COLO829 (cell line): ENCODE measurements around the gene CLCN7.
"Not testable (repeated sequence)": the region's sequence is repeated elsewhere in the genome, so short reads cannot be mapped to it uniquely, and the experiment has no call there.

Experiments used
- DNase-seq: peaks from one replicate; pipeline ENCODE4 v3.0.0; 2012; ENCODE audit warnings: low spot score

The CLCN7 gene

DNA sequence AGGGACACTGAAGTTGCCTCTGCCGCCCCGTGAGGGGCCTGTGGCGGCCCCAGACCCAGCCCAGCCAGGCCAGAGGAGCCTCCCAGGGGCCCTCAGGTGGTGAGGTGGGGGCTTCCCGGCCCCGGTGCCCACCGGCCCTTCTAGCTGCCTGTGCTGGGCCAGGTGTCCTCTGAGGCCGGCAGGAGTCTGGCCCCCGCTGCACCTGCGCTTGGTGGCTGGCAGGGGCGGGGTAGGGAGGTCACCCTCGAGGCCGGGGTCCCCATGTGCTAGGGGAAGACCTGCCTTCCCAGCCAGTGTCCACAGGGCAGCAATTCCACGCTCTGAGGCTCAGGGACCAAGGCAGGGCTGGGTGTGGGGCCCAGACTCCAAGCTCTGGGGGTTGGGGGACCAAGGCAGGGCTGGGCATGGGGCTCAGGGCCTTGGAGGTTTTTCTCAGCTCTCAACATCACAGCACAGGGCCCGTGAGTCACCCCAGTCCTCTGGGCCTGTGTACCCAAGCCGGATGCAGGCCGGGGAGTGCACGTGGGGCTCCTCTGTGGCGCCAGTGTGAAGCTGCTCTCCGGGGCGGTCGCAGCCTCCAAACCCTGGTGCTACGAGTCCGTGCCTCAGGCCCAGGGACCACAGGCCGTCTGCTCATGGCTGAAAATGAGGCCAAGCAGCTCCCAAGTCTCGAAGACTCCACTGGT lies 29.2 kb downstream of the CLCN7 start:
- DNase-seq, result no peak

DNA sequence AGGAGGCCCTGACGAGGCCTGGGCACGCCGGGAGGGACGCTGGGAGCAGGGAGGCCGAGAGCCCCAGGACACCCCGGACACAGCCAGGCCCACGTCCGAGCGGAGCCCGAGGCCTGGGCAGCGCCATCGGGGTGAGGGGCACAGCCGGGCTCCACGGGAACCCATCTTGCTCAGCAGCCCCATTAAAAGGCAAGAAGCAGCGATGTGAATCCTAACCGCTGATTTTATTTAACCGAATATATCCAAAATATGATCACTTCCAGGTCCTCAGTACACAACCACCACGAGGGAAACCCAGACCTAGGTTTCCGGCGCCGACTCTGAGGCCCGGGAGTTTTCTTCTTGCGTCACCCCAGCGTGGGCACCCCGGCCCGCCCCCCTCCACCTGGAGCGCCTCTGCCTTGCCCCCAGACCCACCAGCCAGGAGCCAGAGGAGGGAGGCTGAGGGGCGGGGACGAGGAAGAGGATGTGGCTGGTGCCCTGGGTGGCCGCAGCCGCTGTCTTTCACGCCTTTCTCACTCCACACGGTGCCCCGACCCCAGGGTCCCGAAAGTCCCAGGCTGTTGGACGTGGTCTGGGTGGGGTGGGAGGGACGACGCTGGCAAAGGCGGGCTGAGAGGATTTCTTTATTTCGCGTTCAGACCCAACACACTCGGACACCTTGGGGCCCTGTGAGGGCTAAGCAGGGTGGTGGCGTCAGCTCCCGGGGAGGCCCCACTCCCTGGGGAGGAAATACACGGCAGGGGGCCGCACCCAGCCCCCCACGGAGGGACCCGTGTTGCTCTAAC lies 29.9 kb downstream of the CLCN7 start:
- no peak for DNase-seq

GRCh38 chr16:1443980-1444729 lies 30.7 kb downstream of the CLCN7 start, which contains the start of gene CCDC154:
TSS of gene CCDC154 (minus strand) at chr16:1444556. CDS start at chr16:1444322, 234 bp downstream.
- no peak for DNase-seq

DNA sequence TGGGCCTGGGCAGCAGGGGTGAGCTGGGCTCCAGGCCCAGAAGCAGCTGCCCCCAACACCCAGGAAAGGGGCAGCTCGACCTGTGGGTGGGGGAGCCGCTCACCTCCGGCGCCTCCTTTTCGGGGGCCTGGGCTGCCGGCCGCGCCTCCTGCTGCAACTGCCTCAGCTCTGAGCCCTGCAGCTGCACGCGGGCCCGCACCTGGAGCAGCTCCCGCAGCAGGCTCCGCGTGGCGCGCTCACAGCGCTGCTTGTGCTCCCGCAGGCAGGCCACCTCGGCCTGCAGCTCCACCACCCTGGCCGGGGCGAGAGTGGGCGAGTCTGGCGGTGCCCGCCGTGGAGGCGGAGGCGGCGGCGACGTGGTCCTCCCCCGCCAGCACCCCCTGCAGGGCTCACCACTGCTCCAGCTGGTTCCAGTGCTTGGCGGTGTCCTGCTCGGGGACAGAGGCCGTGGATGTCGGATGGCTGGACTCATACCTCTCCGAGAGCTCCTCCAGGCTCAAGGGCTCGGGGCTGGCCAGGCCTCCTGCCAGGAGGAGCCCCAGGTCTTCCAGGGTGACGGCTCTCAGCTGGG lies 31.3 kb downstream of the CLCN7 start:
- no peak for DNase-seq

- DNase-seq, result no peak
These were observed 32.1 kb downstream of the CLCN7 start for GRCh38 chr16:1442697-1443096.

- DNase-seq, result no peak
These were observed 33.4 kb downstream of the CLCN7 start for GRCh38 chr16:1441391-1441829.

DNA sequence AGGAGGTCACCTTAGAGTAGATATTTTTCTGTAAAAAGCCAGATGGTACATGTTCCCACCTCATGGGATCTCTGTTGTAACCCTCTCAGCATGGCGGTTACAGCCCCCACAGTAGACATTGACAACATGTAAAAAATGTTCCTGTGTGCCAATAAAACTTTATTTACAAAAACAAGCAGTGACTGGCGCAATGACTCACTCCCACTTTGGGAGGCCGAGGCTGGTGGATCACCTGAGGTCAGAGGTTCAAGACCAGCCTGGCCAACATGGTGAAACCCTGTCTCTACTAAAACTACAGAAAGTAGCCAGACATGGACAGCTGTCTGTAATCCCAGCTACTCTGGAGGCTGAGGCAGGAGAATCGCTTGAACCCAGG lies 35.1 kb downstream of the CLCN7 start:
- DNase-seq, result not testable (repeated sequence)

GRCh38 chr16:1439058-1439698 lies 35.6 kb downstream of the CLCN7 start:
- no peak for DNase-seq

GRCh38 chr16:1438229-1439057 lies 36.4 kb downstream of the CLCN7 start:
- no peak for DNase-seq

- DNase-seq, result no peak
These were observed 37.2 kb downstream of the CLCN7 start for GRCh38 chr16:1437606-1438005.

DNA sequence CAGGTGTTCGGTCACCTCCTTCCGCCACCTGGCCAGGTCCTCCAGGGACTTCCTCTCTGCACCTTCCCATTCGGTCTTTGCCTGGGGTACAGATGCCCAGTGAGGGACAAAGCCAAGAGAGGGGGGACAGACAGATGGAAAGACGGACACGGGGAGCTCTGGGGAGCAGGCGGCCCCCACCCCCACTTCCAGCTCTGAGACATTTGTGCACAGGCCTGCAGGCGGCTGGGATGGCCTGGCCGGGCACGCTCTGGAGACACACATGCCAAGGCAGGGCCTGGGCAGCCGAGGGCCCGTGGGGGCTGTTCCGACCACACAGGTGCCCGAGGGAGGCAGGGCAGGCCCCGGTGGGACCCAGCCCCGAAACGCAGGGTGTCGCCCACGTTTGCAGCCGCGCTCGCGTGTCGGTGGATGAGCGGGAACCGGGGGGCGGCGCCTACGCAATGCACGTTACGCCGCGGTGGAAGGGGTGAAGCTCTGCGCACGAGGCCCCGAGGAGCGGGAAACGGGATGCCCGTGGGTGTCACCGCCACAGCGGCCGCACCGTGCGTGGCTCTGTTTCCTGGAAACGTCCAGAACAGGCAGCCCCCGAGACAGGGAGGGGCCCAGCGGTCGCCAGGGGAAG lies 38.0 kb downstream of the CLCN7 start:
- DNase-seq, result no peak

GRCh38 chr16:1435921-1436697 lies 38.7 kb downstream of the CLCN7 start:
- DNase-seq, result no peak

DNA sequence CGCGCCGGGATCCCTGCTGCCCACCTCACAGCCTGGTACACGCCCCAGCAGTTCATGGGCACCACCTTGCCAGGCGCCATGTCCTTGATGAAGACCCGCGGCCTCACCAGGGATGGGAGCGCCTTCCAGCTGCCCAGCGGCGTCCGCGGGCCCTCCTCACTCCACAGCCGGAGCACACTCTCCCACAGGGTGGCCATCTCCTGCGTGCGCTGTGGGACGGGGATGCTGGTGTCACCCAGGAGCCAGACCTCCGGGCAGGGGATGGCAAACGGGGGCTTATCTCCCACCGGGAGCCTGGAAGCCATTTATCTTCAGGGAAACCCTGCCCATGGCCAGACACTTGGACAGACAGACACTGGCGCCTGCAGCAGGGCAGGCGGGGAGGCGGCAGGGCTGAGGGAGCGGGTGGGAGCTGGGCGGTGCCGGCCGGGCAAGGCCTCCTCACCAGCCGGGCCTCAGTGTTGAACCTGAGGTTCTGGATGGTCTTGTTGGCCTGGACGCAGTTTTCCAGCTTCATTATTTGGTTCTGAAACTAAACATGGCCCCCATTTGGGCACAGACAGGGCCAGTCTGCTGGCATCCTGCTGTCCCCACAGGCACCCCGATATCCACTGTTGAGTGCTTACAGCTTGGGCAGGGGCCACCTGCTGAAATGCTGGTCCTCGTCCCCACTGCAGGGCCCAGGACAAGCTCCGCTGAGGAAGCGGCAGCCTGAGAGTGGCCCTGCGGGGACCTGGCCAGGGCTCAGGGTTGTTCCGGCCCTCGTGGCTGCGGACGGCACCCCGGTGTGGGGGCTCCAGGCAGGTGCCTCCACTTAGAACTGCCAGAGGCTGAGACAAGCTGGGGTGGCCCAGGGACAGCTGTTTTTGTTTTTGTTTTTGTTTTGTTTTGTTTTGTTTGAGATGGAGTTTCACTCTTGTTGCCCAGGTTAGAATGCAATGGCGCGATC lies 39.9 kb downstream of the CLCN7 start:
- no peak for DNase-seq

DNA sequence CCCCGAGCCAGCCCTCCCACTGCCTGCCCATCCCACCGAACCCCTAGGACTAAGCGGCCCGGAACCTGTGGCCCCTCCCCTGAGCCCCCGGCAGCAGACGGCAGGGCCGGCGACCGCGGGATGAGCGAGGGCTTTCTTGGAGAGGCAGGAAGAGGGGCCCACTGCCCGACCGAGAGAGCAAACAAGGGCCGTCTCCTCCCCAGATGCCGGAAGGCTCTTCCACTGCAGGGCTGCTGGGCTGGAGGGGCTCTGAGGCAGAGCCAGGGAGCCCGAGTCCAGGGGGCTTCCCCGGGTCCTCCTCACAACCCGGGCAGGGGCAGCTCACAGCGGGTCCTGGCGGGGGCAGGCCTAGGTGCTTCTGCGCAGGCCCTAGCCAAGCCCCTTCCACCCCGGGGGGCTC lies 41.1 kb downstream of the CLCN7 start:
- DNase-seq, result no peak

DNA sequence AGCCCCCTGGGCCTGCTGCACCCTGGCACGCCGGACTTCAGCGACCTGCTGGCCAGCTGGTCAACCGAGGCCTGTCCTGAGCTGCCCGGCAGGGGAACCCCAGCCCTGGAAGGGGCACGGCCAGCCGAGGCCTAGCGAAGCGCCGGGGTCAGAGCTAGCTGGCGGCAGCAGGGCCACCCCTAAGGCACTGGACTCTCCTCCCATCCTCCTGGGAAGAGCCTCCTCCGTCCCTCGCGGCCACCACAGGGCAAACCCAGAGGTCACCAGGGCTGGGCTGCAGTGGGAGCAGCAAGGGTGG lies 41.6 kb downstream of the CLCN7 start:
- DNase-seq, result no peak

GRCh38 chr16:1432388-1433262 lies 42.2 kb downstream of the CLCN7 start:
- DNase-seq, result no peak

DNA sequence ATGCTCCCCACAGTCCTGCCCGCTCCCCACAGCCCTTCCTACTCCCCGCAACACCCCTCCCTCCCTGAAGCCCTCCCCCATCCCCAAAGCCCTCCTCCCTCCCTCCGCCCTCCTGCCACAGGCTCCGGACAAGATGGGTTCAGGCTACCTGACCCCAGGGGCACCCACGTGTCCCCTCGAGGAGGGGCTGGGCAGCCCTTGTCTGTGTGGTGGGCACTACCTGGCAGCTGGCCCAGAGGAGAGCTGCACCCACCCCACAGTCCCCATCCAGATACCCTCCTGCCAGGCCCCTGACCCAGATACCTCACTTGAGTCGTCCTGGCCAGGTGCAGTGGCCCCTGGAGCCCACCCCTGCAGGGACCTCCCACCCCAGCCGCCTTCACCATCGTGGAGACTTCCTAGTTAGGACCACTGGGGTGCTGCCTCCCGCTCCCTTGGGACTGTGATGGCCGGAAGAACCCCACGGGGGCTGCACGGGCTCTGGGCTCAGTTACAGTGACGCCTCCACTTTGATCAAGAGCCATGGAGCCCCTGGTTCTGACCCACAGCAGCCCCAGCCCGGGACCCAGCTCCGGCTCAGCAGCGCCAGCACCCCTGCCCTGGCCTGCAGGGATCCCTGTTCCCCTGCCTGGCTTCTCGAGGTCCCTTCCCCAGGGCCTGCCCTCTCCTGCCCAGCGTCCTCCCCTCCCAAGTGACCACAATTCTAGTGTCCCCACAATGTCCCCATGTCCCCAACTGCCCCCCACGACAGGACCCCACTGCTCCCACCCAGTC lies 43.1 kb downstream of the CLCN7 start:
- no peak for DNase-seq
